Measurements from ENCODE around the gene TAF5.

GRCh38 chr10:103327906-103328305 is 39.9 kb upstream of the TAF5 start:
- TF ChIP-seq CTCF (conservative IDR thresholded peaks at IDR 0.05; ENCODE audit: low read depth, low read length) (no peak), RAD21 (IDR thresholded peaks at IDR 0.05; ENCODE audit: low read length) (no peak), CHD1 (IDR thresholded peaks at IDR 0.05; ENCODE audit: low read depth, low read length) (no peak), POLR2A (IDR thresholded peaks at IDR 0.05; ENCODE audit: low read depth, low read length) (no peak)

All from IMR-90 (cell line).